Gastroesophageal sphincter (tissue), 3 donors: Measurements from ENCODE around the gene RAMP2.
A peak's percentile ranks its signal among the peaks of the same experiment; 100 is the strongest.

Source experiments
- CTCF ChIP-seq, 4 experiments: fragments of 200-600 bp in 2 of 4; fragments of 450-650 bp in 2 of 4; sonication (generic) in 1 of 4; IDR thresholded peaks; one replicate each; pipeline ENCODE4 v1.5.1; 2017 to 2019; ENCODE audit warnings: antibody characterized with exemption in 4 of 4, mild to moderate bottlenecking in 2 of 4, moderate library complexity in 2 of 4
- EP300 ChIP-seq: sonication (generic); formaldehyde crosslinking; IDR thresholded peaks from one replicate; pipeline ENCODE4 v1.6.1; 2017; ENCODE audit warnings: antibody characterized with exemption, mild to moderate bottlenecking
- POLR2A ChIP-seq, 2 donors: fragments of 450-650 bp; IDR thresholded peaks; one replicate each; pipeline ENCODE4 v1.6.1; 2017; ENCODE audit warnings: antibody characterized with exemption in 2 of 2, mild to moderate bottlenecking in 2 of 2, moderate library complexity in 1 of 2
- POLR2AphosphoS5 ChIP-seq: sonication (generic); formaldehyde crosslinking; IDR thresholded peaks from one replicate; pipeline ENCODE4 v1.6.1; 2017; ENCODE audit warnings: antibody characterized with exemption

GRCh38 chr17:42720996-42721583 lies 39.9 kb upstream of the RAMP2 start:
- TF ChIP-seq CTCF (IDR thresholded peaks at IDR 0.05), result peak; percentile 52 to 83 (median 74)
- no peak for TF ChIP-seq EP300
- TF ChIP-seq POLR2A (IDR thresholded peaks at IDR 0.05), result no peak
- TF ChIP-seq POLR2AphosphoS5, result no peak
